ENCODE measurements around the gene TKFC.
A peak's percentile ranks its signal among the peaks of the same experiment; 100 is the strongest.

The TKFC gene

GRCh38 chr11:61345170-61345610 is 12.2 kb downstream of the TKFC start:
- DNase-seq (ENCODE audit: low read depth in 2 of 2): no peak

- DNase-seq (ENCODE audit: low read depth in 2 of 2): no peak
Observed at GRCh38 chr11:61345954-61346843, 13.2 kb downstream of the TKFC start.

GRCh38 chr11:61347916-61348461 is 15.0 kb downstream of the TKFC start:
- DNase-seq (ENCODE audit: low read depth in 2 of 2): no peak

- no peak for DNase-seq (ENCODE audit: low read depth in 2 of 2)
Observed at GRCh38 chr11:61349189-61349751, 16.2 kb downstream of the TKFC start.

GRCh38 chr11:61349916-61350315 is 16.9 kb downstream of the TKFC start:
- no peak for DNase-seq (ENCODE audit: low read depth in 2 of 2)

- no peak for DNase-seq (ENCODE audit: low read depth in 2 of 2)
Observed at GRCh38 chr11:61350336-61350735, 17.3 kb downstream of the TKFC start.

GRCh38 chr11:61350803-61351202 is 17.8 kb downstream of the TKFC start:
- no peak for DNase-seq (ENCODE audit: low read depth in 2 of 2)

- no peak for DNase-seq (ENCODE audit: low read depth in 2 of 2)
Observed at GRCh38 chr11:61352038-61352437, 19.0 kb downstream of the TKFC start.

- no peak for DNase-seq (ENCODE audit: low read depth in 2 of 2)
Observed at GRCh38 chr11:61353131-61354067, 20.4 kb downstream of the TKFC start.

- no peak for DNase-seq (ENCODE audit: low read depth in 2 of 2)
Observed at GRCh38 chr11:61354208-61354607, 21.2 kb downstream of the TKFC start.

- no peak for DNase-seq (ENCODE audit: low read depth in 2 of 2)
Observed at GRCh38 chr11:61356706-61357105, 23.7 kb downstream of the TKFC start.

GRCh38 chr11:61357233-61357893 is 24.3 kb downstream of the TKFC start:
- no peak for DNase-seq (ENCODE audit: low read depth in 2 of 2)

GRCh38 chr11:61357894-61358239 is 24.8 kb downstream of the TKFC start:
- DNase-seq (ENCODE audit: low read depth in 2 of 2): no peak

- DNase-seq (ENCODE audit: low read depth in 2 of 2): no peak
Observed at GRCh38 chr11:61358566-61358965, 25.5 kb downstream of the TKFC start.

GRCh38 chr11:61359516-61359915 is 26.5 kb downstream of the TKFC start:
- DNase-seq (ENCODE audit: low read depth in 2 of 2): no peak

GRCh38 chr11:61361237-61361740 is 28.3 kb downstream of the TKFC start:
- no peak for DNase-seq (ENCODE audit: low read depth in 2 of 2)

GRCh38 chr11:61361741-61362541 is 28.9 kb downstream of the TKFC start, which contains the start of the genes CYB561A3 and TMEM138:
CYB561A3 (minus strand) TSS chr11:61361882; CDS start chr11:61356713, 5,169 bp downstream.
TMEM138 (plus strand) TSS chr11:61362374; CDS start chr11:61364391, 2,017 bp downstream.
- peak; percentile 89 to 90 for DNase-seq (ENCODE audit: low read depth in 2 of 2)

GRCh38 chr11:61362542-61362875 is 29.5 kb downstream of the TKFC start:
- DNase-seq (ENCODE audit: low read depth in 2 of 2): peak in 1 of 2 donors; percentile 6

GRCh38 chr11:61364012-61364675 is 31.1 kb downstream of the TKFC start:
- no peak for DNase-seq (ENCODE audit: low read depth in 2 of 2)

- DNase-seq (ENCODE audit: low read depth in 2 of 2): no peak
Observed at GRCh38 chr11:61367406-61367805, 34.4 kb downstream of the TKFC start.
